Smooth muscle cell (in vitro differentiated cells): ENCODE measurements around the gene IPO7. TPM values are rescaled to one million over a fixed set of nuclear protein-coding genes. Genes with fewer than 3 reads are reported as not detected.

Experiments
- DNase-seq: peaks from one replicate; lab custom pipeline; 2025; ENCODE audit not compliant: unreplicated experiment; lab: John Stamatoyannopoulos, UW
- H2AFZ ChIP-seq: fragments of 200-600 bp; sonication (generic); 2 replicates; pipeline ENCODE4 v1.6.0; 2016; ENCODE audit warnings: antibody characterized with exemption, low read depth, mild to moderate bottlenecking
- H3F3A ChIP-seq: fragments of 200-600 bp; sonication (generic); 2 replicates; pipeline ENCODE4 v1.6.0; 2017; ENCODE audit warnings: antibody characterized with exemption, low read depth
- H3K27ac ChIP-seq: fragments of 200-600 bp; sonication (generic); 2 replicates; pipeline ENCODE4 v1.5.1; 2016; ENCODE audit warnings: low read depth, mild to moderate bottlenecking
- H3K27me3 ChIP-seq: fragments of 200-600 bp; sonication (generic); 2 replicates; pipeline ENCODE4 v1.6.1; 2016; ENCODE audit warnings: low read depth, mild to moderate bottlenecking
- H3K36me3 ChIP-seq: fragments of 200-600 bp; sonication (generic); 2 replicates; pipeline ENCODE4 v1.5.1; 2016; ENCODE audit warnings: low read depth
- H3K4me1 ChIP-seq: fragments of 200-600 bp; sonication (generic); 2 replicates; pipeline ENCODE4 v1.5.1; 2016; ENCODE audit warnings: low read depth
- H3K4me2 ChIP-seq: fragments of 200-600 bp; sonication (generic); 2 replicates; pipeline ENCODE4 v1.6.0; 2016; ENCODE audit warnings: mild to moderate bottlenecking
- H3K4me3 ChIP-seq: fragments of 200-600 bp; sonication (generic); 2 replicates; pipeline ENCODE4 v1.5.1; 2016; ENCODE audit warnings: mild to moderate bottlenecking
- H3K79me2 ChIP-seq: fragments of 200-600 bp; sonication (generic); 2 replicates; pipeline ENCODE4 v1.6.0; 2016; ENCODE audit warnings: low read depth, mild to moderate bottlenecking
- H3K9ac ChIP-seq: fragments of 200-600 bp; sonication (generic); 2 replicates; pipeline ENCODE4 v1.6.0; 2016; ENCODE audit warnings: low read depth
- H3K9me3 ChIP-seq: fragments of 200-600 bp; sonication (generic); replicated peaks from 2 replicates; pipeline ENCODE4 v1.5.1; 2016; ENCODE audit warnings: low read depth
- H4K20me1 ChIP-seq: fragments of 200-600 bp; sonication (generic); 2 replicates; pipeline ENCODE4 v1.6.0; 2016; ENCODE audit warnings: low read depth
- CTCF ChIP-seq: fragments of 200-600 bp; sonication (generic); IDR thresholded peaks from 2 replicates; pipeline ENCODE4 v1.5.1; 2017; ENCODE audit warnings: borderline replicate concordance, mild to moderate bottlenecking, antibody characterized with exemption; ENCODE audit not compliant: insufficient read depth, poor library complexity, severe bottlenecking
- WGBS: methylation state at CpG from one replicate; pipeline ENCODE4 v1.1.7; 2016; ENCODE audit warnings: low lambda C conversion rate; 5-methylcytosine and 5-hydroxymethylcytosine counted together
- polyA plus RNA-seq: library from polyadenylated mRNA; unstranded; fragments of >200 nt; fragmentation: Nextera tagmentation; extraction: Ambion mirVana; gene quantifications from 2 replicates; pipeline ENCODE4 v1.2.1, GENCODE V29; 2016
- total RNA-seq: library from RNA; depleted of rRNA; stranded (reverse); fragments of >200 nt; gene quantifications from 2 replicates; pipeline ENCODE4 v1.2.3, GENCODE V29; 2014

Gene IPO7
- total and polyA plus RNA-seq, 2 experiments from 2014 or later = 4.7 to 156 TPM

DNA sequence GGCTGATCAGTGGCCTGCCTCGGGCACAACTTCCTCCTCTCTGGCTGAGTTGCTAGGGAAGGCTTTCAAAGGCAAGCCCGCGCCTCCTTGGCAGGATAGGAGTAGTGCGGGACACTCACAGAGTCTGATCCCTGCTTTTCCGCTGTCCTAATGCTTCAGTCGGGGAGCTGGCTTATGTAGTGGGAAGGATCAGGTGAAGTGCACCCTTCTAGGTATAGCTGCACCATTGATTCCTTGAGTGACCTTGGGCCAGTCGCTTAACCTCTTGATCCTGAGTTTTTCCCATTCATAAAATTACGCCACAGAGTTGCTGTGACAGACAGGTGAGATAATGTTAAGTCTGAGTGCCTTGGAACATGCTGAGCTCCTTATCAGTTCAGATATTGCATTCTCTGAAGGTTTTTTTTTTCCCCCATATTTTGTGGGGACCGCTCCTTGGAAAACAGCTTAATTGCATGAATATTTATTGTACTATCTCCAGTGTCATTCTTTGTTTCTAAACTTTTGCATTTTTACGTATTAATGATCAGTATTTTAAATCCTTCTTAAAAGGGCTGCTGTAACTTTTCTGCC lies 961 bp downstream of the IPO7 start:
- H3K4me3 ChIP-seq = peak overlapping the region; percentile 75
- H3K27me3 ChIP-seq = no peaks in the 10 kb centered on the region
- H3K9ac ChIP-seq = peak overlapping the region; percentile 86
- H3K79me2 ChIP-seq = peaks cover 54% of the 10 kb centered on the region
- H3K36me3 ChIP-seq = no peaks in the 10 kb centered on the region
- H2AFZ ChIP-seq = no peak overlapping the region
- no peaks in the 10 kb centered on the region for H3K9me3 ChIP-seq
- WGBS = 3% methylated on average over 10 of the region's 10 CpGs
- peaks cover 24% of the 10 kb centered on the region for H3K4me1 ChIP-seq
- no peak for DNase-seq
- H4K20me1 ChIP-seq = peaks cover 51% of the 10 kb centered on the region
- peak overlapping the region; percentile 86 for H3K4me2 ChIP-seq
- no peaks in the 10 kb centered on the region for H3F3A ChIP-seq
- no peak for TF ChIP-seq CTCF
- peak overlapping the region; percentile 94 for H3K27ac ChIP-seq

- 60% methylated on average over 2 of the region's 2 CpGs for WGBS
- H3K36me3 ChIP-seq = no peaks in the 10 kb centered on the region
- H3K4me3 ChIP-seq = peak overlapping the region; percentile 75
- H3K27ac ChIP-seq = peak overlapping the region; percentile 94
- peaks cover 18% of the 10 kb centered on the region for H3K4me1 ChIP-seq
- H4K20me1 ChIP-seq = peaks cover 57% of the 10 kb centered on the region
- TF ChIP-seq CTCF = no peak
- peak overlapping the region; percentile 86 for H3K9ac ChIP-seq
- peak overlapping the region; percentile 86 for H3K4me2 ChIP-seq
- H3K79me2 ChIP-seq = peaks cover 61% of the 10 kb centered on the region
- no peak for DNase-seq
- H3K9me3 ChIP-seq = no peaks in the 10 kb centered on the region
- H3F3A ChIP-seq = no peaks in the 10 kb centered on the region
- no peak overlapping the region for H2AFZ ChIP-seq
- no peaks in the 10 kb centered on the region for H3K27me3 ChIP-seq
These were observed 1.6 kb downstream of the IPO7 start for GRCh38 chr11:9386086-9386485.

DNA sequence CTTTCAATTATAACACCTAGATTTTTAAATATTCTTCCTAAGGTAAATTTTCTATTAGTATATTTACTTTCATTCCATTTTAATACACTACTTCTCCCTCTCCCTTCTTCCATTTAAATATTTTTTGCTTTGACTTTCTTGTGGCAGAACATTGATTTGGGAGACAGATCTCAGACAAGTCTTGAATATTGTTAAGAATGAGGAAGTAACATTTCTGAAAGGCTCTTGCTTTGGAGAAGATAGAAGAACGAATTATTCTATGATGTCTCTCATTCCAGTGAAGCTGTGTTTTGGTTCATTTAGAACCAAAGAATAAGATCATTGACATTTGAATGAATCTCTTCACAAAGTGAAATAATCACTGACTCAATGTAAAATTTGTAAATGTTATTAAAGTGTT lies 2.4 kb downstream of the IPO7 start:
- peak overlapping the region; percentile 86 for H3K9ac ChIP-seq
- H3K79me2 ChIP-seq = peaks cover 69% of the 10 kb centered on the region
- H3K4me2 ChIP-seq = peak overlapping the region; percentile 86
- no peak for DNase-seq
- H3F3A ChIP-seq = no peaks in the 10 kb centered on the region
- H3K36me3 ChIP-seq = no peaks in the 10 kb centered on the region
- TF ChIP-seq CTCF = no peak
- H3K9me3 ChIP-seq = no peaks in the 10 kb centered on the region
- no peaks in the 10 kb centered on the region for H3K27me3 ChIP-seq
- H3K27ac ChIP-seq = peak overlapping the region; percentile 94
- 75% methylated on average over 1 of the region's 1 CpG for WGBS
- H4K20me1 ChIP-seq = peaks cover 66% of the 10 kb centered on the region
- peak overlapping the region; percentile 75 for H3K4me3 ChIP-seq
- peaks cover 18% of the 10 kb centered on the region for H3K4me1 ChIP-seq
- H2AFZ ChIP-seq = no peak overlapping the region

GRCh38 chr11:9396310-9396709 lies 11.9 kb downstream of the IPO7 start:
- WGBS = 80% methylated on average over 10 of the region's 10 CpGs
- Histone ChIP-seq H3K4me2 (no peak overlapping the region), H3F3A (no peaks in the 10 kb centered on the region), H2AFZ (no peak overlapping the region), H3K27ac (peak overlapping the region; percentile 62), H3K79me2 (peaks cover 100% of the 10 kb centered on the region), H3K36me3 (no peaks in the 10 kb centered on the region), H3K9me3 (no peaks in the 10 kb centered on the region), H3K4me1 (peaks cover 9% of the 10 kb centered on the region), H3K4me3 (no peak overlapping the region), H3K9ac (no peak overlapping the region), H3K27me3 (no peaks in the 10 kb centered on the region), H4K20me1 (peaks cover 100% of the 10 kb centered on the region)
- no peak for TF ChIP-seq CTCF
- no peak for DNase-seq
